GM19240 (cell line): ENCODE data around the gene CBX3.
"Not testable (repeated sequence)": the region's sequence is repeated elsewhere in the genome, so short reads cannot be mapped to it uniquely, and the experiment has no call there.

Source experiments
- DNase-seq: peaks from one replicate; pipeline ENCODE4 v3.0.0; 2011; ENCODE audit warnings: low spot score; ENCODE audit not compliant: insufficient read length

Gene CBX3

DNA sequence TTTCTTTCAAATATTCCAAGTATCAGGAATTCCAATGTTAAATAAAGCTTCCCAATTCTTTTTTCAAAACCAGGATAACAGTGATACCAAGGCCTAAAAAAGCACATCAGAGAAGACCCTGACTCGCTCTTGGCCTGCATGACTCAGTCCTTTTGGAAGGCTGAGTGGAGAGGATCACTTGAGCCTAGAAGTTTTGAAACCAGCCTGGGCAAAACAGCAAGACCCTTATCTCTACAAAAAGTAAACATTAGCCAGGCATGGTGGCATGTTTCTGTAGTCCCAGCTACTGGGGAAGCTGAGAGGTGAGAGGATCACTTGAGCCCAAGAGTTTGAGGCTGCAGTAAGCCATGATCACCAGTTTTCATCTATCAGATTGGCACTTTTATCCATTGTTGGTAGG is 30.9 kb upstream of the CBX3 start:
- DNase-seq = no peak

- DNase-seq = no peak
Observed at GRCh38 chr7:26171601-26172000, 29.9 kb upstream of the CBX3 start.

- DNase-seq = no peak
Observed at GRCh38 chr7:26172048-26172447, 29.5 kb upstream of the CBX3 start.

DNA sequence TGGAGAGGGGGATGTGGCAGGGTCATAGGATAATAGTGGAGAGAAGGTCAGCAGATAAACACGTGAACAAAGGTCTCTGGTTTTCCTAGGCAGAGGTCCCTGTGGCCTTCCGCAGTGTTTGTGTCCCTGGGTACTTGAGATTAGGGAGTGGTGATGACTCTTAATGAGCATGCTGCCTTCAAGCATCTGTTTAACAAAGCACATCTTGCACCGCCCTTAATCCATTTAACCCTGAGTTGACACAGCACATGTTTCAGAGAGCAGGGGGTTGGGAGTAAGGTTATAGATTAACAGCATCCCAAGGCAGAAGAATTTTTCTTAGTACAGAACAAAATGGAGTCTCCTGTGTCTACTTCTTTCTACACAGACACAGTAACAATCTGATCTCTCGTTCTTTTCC is 25.6 kb upstream of the CBX3 start:
- DNase-seq = not testable (repeated sequence)

DNA sequence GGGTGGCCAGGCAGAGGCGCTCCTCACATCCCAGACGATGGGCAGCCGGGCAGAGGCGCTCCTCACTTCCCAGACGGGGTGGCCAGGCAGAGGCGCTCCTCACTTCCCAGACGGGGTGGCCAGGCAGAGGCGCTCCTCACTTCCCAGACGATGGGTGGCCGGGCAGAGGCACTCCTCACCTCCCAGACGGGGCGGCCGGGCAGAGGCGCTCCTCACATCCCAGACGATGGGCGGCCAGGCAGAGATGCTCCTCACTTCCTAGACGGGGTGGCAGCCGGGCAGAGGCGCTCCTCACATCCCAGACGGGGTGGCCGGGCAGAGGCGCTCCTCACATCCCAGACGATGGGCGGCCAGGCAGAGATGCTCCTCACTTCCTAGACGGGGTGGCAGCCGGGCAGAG is 24.8 kb upstream of the CBX3 start:
- DNase-seq = not testable (repeated sequence)

GRCh38 chr7:26177269-26177668 is 24.3 kb upstream of the CBX3 start:
- not testable (repeated sequence) for DNase-seq

DNA sequence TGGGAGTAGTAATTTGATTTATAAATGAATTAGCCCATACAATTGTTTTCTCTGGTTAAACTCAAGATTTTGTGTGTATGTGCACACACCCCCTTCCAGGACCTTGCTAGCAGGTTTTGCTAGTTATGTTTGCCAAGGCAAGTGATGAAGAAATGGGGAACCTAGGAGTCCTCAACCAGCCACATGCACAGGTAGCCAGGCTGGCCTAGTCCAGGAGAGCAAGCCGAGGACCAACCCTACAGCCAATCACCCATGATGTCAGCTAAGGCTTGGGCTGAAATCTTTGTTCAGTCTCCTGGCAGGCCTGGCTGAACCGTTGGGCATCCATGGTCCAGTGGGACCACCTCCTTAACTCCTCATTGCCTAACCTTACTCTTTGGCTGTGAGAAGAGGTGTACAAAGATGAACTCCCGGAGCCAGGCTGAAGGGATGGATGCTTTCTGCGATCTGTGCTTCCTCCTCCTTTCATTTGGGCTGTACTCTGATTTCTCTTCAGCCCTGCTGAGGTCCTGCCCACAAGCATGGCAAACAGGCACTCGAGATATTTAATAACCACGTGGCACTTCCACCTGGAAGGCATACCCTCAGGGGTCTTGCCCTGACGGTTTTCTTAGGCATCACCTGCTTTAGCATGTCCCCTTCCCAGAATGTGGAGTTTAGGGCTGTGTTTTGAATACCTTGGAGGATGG is 23.1 kb upstream of the CBX3 start:
- no peak for DNase-seq

DNA sequence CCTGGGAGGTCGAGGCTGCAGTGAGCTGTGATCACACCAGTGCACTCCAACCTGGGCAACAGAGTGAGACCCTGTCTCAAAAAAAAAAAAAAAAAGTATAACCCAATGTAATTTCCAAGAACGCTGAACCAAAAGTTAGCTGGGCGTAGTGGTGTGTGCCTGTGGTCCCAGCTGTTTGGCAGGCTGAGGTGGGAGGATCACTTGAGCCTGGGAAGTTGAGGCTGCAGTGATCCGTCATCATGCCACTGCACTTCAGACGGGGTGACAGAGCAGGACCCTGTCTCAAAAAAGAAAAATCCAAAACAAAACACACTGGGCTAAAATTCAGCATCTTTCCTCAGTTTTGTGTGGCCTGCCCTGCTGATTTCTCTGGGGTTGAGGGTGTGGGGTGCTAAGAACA is 22.1 kb upstream of the CBX3 start:
- no peak for DNase-seq

GRCh38 chr7:26179826-26180497 is 21.6 kb upstream of the CBX3 start:
- DNase-seq = no peak

GRCh38 chr7:26180792-26181198 is 20.8 kb upstream of the CBX3 start:
- no peak for DNase-seq

- DNase-seq = no peak
Observed at GRCh38 chr7:26181474-26182227, 19.9 kb upstream of the CBX3 start.

DNA sequence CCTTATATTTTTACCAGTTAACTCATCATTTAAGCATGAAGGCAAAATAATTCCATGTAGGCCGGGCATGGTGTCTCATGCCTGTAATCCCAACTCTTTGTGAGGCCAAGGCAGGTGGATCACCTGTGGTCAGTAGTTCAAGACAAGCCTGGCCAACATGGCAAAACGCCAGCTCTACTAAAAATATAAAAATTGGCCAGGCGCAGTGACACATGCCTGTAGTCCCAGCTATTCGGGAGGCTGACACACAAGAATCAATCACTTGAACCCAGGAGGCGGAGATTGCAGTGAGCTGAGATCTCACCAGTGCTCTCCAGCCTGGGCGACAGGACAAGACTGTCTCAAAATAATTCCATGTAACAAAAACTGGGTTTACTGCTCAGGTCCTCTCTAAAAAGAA is 19.3 kb upstream of the CBX3 start:
- DNase-seq = no peak

GRCh38 chr7:26182706-26183105 is 18.8 kb upstream of the CBX3 start:
- DNase-seq = no peak

DNA sequence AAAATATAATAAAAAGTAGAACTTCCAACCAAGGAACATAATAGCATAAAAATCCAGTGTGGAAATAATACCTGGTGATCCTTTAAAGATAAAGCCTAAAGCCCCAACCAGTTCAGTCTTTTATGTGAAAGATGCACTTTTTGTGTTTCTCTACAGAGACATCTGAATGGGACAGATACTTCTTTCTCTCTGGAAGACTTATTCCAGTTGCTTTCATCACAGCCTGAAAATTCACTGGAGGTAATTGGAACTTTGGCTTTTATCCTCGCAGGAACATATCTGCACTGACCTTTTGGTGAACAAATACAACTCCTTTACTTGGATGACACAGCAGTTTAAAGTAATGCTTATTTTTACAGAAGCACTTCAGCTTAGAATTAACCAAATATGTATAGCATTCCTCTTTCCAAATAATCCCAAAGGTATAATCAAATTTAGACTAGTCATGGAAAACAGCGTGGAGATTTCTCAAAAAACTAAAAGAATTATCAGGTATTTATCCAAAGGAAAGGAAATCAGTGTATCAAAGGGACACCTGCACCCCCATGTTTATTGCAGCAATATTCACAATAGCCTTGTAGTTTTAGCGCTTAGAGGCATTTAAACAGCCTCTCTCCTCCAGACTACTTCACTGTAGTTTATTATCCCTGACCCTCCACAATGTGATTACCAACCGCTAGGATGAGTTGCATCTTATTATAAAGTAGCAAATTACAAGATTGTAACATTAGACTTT is 17.8 kb upstream of the CBX3 start:
- DNase-seq = no peak

DNA sequence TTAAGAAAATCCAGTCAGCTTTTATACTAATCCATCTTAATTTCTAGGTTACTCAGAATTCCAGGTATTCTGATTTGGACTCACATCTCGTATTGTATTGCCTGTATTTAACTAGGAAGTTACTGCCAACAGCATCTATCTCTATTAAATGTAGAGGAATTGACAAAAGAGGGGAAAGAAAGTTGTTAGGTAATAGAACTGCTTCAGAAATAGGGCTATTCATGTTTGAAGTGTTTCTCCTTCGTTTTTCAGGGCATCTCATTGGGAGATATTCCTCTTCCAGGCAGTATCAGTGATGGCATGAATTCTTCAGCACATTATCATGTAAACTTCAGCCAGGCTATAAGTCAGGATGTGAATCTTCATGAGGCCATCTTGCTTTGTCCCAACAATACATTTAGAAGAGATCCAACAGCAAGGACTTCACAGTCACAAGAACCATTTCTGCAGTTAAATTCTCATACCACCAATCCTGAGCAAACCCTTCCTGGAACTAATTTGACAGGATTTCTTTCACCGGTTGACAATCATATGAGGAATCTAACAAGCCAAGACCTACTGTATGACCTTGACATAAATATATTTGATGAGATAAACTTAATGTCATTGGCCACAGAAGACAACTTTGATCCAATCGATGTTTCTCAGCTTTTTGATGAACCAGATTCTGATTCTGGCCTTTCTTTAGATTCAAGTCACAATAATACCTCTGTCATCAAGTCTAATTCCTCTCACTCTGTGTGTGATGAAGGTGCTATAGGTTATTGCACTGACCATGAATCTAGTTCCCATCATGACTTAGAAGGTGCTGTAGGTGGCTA is 17.1 kb upstream of the CBX3 start:
- DNase-seq = not testable (repeated sequence)

DNA sequence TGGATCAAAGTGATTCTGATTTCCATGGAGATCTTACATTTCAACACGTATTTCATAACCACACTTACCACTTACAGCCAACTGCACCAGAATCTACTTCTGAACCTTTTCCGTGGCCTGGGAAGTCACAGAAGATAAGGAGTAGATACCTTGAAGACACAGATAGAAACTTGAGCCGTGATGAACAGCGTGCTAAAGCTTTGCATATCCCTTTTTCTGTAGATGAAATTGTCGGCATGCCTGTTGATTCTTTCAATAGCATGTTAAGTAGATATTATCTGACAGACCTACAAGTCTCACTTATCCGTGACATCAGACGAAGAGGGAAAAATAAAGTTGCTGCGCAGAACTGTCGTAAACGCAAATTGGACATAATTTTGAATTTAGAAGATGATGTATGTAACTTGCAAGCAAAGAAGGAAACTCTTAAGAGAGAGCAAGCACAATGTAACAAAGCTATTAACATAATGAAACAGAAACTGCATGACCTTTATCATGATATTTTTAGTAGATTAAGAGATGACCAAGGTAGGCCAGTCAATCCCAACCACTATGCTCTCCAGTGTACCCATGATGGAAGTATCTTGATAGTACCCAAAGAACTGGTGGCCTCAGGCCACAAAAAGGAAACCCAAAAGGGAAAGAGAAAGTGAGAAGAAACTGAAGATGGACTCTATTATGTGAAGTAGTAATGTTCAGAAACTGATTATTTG is 16.3 kb upstream of the CBX3 start:
- DNase-seq = no peak

- DNase-seq = no peak
Observed at GRCh38 chr7:26185844-26186180, 15.7 kb upstream of the CBX3 start.

GRCh38 chr7:26186364-26187311 is 14.9 kb upstream of the CBX3 start:
- DNase-seq = no peak
